ENCODE measurements around the gene RARS1. TPM values are rescaled to one million over a fixed set of nuclear protein-coding genes. Genes with fewer than 3 reads are reported as not detected.

The RARS1 gene
- total RNA-seq, result 70.2 TPM

DNA sequence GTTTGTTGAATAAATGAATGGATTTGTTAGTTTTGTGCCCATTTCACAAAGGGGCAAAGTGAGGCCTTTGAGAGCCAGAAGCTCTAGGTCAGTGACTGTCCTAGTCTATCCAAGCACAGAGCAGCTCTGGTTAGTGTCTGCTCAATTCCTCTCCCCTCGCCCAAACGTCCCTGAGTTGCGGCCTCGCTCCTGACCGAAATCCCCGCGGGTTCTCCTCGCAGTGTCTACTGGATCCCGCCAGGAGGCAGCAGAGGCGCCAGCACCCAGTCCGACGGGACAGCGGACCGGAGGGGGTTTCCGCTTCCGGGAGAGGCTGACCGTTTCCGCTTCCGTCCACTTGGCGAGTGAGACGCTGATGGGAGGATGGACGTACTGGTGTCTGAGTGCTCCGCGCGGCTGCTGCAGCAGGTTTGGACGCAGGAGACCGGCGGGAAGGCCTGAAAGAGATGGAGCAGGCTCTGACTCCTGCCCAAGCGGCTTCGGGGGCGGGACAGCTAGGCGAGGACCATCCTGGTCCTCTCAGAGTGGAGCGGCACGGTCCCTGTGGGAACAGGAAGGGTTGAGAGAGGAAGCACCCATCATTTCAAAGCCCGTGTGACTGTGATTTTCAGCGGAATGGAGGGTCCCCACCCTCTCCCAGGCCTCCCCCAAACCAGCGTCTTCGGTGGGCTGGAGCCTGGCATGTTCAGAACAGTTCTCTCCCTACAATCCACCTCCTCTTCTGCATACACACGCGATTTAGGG is at the start of gene RARS1:
Gene RARS1, plus strand, starts transcription at position 336 of the 744 bp plus-strand sequence. Its CDS starts 28 bp downstream, at position 364.
- intact Hi-C loops (cut with DNase I), result no loop called here
- DNase-seq (ENCODE audit: low spot score) (peak; percentile 96), ATAC-seq (peak; percentile 100)

DNA sequence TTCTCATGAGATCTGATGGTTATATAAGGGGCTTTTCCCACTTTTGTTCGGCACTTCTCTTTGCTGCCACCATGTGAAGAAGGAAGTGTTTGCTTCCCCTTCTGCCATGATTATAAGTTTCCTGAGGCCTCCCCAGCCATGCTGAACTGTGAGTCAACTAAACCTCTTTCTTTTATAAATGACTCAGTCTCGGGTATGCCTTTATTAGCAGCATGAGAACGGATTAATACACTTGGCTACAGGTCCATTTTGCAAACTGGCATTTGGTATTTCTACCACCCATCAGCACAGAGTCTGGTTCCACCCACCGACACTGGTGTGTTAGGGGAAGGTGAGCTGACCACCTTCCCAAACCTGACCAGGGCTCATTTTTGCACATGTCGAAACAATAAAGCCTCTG is 47.9 kb upstream of the RARS1 start:
- ATAC-seq, result no peak

DNA sequence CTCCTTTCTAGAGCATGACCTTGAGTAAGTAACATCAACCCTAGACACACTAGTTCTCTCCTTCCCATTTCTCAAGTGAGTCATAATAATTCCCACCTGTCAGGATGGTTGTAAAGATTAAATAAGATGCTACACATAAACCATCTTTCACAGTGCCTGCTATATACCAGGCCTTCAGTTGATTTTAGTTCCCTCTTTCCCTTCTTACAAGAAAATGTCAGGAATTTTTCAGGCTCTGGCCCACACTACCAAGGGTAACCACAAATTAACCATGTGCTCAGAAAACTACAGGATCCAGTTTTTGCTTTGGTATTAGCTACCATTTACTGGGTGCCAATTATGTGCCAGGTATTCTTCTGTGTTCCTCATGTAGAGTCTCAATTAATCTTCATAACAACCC is 42.7 kb upstream of the RARS1 start:
- DNase-seq (ENCODE audit: low spot score) (no peak), ATAC-seq (no peak)
- intact Hi-C loops (cut with DNase I), result no loop called here

More for the DNA sequence above, 47.9 kb upstream of the RARS1 start:
- intact Hi-C loops (cut with DNase I), result no loop called here
- DNase-seq (ENCODE audit: low spot score), result no peak

DNA sequence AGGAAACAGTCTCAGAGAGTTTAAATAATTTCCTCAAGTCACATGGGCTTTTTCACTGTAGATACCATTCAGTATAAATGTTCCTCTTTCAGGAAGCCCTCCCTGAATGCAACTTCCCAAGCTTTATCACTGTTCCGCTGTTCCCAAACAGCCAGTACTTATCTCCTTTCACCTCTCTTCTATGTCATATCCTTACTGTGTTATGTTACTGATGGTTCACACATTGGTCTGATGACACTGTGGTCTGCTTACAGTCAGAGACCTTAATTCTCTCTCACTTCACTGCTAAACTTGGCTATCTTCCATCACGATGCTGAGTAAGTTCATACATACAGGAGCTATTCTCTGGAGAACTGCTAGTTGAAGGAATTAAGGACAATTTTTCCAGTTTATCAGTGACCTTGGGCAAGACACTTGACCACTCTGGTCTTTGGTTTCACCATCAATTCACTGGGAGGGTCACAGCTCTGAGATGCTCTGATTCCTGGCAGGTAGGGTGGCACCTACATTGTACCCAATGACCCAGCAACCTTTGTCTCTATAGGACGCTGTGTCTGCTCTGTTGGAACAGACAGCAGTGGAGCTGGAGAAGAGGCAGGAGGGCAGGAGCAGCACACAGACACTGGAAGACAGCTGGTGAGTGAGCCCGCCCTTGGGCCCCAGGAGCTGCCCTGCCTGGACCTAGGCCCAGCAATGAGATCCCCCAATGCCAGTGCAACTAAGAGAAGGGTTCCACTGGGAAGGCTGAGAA is 42.1 kb upstream of the RARS1 start:
- intact Hi-C loops (cut with DNase I), result no loop called here
- ATAC-seq (no peak), DNase-seq (ENCODE audit: low spot score) (no peak)

DNA sequence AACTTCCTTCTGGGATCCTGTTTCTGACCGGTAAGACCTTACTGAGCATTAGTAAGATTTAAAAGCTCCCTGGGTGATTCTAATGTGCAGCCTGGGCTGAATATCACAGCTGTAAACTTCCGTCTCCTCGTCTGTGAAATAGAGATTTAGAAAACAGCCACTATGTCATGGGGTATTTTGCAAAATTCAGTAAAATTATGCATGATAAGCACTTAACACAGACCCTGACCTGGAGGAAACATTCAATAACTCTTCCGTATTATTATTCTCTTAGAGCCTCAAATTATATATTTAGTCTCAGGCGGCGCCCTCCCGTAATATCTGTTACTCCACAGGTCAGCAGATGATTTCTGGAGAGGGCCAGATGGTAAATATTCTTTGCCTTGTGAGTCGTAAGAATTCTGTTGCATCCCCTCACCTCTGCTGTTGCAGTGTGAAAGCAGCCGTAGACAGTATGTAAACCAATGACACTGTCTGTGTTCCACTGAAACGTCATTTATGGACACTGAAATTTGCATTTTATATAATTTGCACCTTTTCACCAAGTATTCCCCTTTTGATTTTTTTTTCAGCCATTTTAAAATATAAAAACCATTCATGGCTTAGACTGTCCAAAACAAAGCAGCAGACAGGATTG is 39.2 kb upstream of the RARS1 start:
- DNase-seq (ENCODE audit: low spot score) (no peak), ATAC-seq (no peak)
- intact Hi-C loops (cut with DNase I), result no loop called here

DNA sequence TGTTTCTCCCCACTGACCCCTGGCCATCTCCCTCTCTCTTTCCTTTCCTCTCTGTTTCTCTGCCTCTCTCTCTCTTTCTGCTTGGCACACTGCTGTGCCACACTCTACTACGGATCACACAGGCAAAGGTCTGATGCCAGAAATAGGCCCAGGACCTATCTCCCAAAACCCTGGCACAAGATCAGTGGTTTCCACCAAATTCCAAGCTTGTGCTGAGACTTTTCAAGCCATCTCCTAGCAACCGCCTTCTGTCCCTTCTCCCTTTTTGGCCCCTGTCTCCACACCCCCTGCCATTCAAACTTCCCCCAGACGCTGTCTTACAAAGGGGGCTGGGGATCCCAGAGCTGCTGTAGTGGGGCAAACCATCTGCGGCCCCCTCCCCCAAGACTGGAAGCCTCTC is 38.5 kb upstream of the RARS1 start:
- ATAC-seq (no peak), DNase-seq (ENCODE audit: low spot score) (no peak)
- intact Hi-C loops (cut with DNase I), result no loop called here

DNA sequence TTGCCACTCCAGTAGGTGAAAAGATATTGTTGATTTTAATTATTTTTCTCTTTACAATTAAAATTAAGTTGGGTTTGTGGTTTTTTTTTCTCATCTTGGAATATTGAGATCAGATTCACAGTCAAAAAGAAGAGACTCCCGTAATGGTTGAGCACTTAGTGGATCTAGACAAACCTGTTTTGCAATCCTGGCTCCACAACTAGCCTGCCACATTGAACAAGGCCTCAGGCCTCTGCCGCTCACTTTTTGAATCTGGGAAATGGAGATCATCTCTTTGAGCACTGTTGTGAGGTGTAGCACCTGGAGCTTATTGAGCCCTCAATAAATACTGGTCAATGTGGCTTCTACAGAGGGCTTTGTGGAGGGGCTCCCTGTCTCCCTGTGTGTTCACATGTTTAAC is 37.1 kb upstream of the RARS1 start:
- ATAC-seq (no peak), DNase-seq (ENCODE audit: low spot score) (no peak)
- intact Hi-C loops (cut with DNase I), result no loop called here

DNA sequence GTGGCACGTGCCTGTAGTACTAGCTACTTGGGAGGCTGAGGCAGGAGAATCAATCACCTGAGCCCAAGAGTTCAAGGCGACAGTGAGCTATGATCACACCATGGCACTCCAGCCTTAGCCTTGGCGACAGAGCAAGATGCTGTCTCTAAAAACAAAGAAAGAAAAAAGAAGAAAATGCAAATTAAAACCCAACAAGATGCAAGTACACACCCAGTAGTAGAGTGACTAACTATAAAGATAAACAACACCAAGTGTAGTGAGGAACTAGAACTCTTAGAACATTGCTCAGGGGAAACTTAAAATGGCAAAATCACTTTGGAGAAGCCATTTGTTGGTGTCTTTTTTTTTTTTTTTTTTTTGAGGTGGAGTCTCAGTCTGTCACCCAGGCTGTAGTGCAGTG is 34.7 kb upstream of the RARS1 start:
- ATAC-seq (no peak), DNase-seq (ENCODE audit: low spot score) (no peak)
- intact Hi-C loops (cut with DNase I), result no loop called here

DNA sequence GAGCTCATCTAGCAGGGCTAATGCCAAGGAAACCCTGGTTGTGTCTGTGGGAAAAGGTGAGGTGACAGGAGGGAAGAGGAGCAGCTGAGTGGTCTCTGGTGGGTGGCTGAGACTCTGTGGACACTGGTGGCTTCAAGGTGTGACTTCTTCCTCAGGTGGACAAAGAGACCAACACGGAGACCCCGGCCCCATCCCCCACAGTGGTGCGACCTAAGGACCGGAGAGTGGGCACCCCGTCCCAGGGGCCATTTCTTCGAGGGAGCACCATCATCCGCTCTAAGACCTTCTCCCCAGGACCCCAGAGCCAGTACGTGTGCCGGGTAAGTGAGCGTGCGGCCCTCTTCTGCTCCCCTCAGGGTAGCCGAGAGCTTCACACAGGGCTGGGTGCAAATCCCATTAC is 31.1 kb upstream of the RARS1 start:
- DNase-seq (ENCODE audit: low spot score) (no peak), ATAC-seq (no peak)
- intact Hi-C loops (cut with DNase I), result no loop called here

DNA sequence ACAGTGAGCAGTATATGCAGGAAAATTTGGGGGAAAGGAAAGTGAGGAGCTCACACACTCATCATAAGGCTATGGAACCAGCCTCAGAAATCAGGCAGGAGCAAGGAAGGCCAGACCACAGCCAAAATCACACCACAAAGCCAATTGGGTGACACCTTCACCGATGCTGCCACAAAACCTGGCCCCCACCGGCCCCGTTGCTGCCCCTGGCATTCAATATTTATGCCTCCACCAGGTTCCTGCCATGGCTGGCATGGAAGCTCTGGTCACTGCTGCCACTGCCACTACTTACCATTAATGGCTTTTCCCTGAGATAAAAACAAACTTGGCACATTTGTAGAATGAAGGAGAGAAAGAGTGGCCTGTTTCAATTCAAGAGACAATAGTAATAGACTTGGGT is 28.7 kb upstream of the RARS1 start:
- intact Hi-C loops (cut with DNase I), result no loop called here
- ATAC-seq, result no peak

DNA sequence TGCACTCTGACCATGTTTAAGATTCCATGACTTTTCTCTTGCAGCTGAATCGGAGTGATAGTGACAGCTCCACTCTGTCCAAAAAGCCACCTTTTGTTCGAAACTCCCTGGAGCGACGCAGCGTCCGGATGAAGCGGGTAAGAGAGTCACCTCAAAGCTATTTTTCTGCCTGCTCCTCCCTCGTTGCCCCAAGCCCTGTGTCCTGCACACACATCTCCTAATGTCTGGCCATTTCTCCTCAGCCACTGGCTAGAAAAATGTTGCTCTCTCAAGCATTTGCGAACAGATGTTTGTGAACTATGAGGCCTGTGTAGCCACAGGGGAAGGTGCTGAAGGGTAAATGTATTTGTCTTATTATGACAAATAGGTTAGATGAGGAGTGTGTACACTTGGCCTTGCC is 25.7 kb upstream of the RARS1 start:
- no peak for ATAC-seq
- intact Hi-C loops (cut with DNase I), result no loop called here

More for the DNA sequence above, 28.7 kb upstream of the RARS1 start:
- DNase-seq (ENCODE audit: low spot score), result no peak

DNA sequence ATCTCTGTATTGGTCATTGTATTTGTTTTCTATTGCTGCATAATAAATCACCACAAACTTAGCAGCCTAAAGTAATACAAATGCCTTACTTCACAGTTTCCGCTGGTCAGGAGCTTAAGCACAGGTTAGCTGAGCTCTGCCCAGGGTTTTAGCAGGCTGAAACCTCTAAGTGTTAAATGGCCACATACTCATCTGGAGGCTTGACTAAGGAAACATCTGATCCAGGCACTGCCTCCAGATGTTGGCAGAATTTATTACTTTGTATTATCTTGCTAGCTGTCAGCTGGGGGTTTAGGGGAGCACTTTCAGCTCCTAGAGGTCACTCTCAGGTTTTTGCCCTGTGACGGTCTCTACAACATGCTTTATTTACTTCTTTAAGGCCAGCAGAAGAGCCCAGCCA is 23.2 kb upstream of the RARS1 start:
- intact Hi-C loops (cut with DNase I), result no loop called here
- ATAC-seq (no peak), DNase-seq (ENCODE audit: low spot score) (no peak)

More for the DNA sequence above, 25.7 kb upstream of the RARS1 start:
- DNase-seq (ENCODE audit: low spot score), result no peak

DNA sequence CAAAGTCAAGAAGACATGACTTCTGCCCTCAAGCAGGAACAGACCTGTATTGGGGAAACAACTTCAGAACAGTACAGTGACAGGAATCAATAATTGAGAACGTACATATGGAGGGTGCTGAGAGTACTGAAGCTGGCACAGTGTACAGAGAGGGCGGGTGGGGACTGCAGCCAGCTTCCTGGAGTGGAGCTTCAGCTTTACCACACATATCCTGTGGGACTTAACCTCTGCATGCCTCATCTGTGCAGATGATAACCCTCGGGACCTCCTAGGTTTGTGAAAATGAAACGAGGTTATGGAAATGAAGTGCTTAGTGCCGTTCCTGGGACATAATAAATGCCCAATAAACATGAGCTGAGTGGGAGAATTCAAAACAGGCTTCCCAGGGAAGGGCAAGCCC is 22.1 kb upstream of the RARS1 start:
- ATAC-seq (no peak), DNase-seq (ENCODE audit: low spot score) (no peak)
- intact Hi-C loops (cut with DNase I), result no loop called here

DNA sequence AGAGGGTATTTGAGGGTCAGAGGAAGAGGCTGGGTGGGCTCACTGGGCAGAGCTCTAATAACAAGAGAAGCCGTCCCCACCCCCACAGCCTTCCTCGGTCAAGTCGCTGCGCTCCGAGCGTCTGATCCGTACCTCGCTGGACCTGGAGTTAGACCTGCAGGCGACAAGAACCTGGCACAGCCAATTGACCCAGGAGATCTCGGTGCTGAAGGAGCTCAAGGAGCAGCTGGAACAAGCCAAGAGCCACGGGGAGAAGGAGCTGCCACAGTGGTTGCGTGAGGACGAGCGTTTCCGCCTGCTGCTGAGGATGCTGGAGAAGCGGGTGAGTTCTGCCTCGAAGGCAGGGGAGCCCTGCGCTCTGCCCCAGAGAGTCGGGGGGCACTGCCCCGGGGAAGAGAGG is 21.6 kb upstream of the RARS1 start:
- intact Hi-C loops (cut with DNase I), result loop anchor here (5.0 kb wide), 1 partner anchor 768 kb away; no protein-coding TSS in a partner anchor

DNA sequence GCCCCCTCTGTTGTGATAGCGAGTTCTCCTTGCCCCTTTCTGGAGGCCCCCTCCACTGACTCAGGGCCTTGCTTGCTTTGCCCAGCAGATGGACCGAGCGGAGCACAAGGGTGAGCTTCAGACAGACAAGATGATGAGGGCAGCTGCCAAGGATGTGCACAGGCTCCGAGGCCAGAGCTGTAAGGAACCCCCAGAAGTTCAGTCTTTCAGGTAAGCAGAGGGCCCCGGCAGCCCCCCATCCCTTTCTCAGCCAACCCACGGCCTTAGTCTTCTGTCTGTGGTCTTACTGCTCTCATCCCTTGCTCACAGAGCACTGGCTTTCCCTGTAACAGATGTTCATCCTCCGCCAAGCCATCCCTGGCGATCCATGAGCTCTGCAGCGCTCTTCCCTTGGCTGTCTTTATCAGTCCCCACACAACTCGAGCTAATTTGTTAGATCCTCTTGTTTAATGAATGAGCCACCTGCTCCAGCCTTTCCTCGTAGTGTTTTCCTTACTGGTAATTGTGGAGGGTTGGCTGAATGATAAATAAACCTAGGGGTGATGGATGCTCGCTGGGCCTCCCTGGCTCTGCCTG is 18.4 kb upstream of the RARS1 start:
- intact Hi-C loops (cut with DNase I), result loop anchor here (5.0 kb wide), 1 partner anchor 764 kb away; no protein-coding TSS in a partner anchor
- no peak for DNase-seq (ENCODE audit: low spot score)
- no peak for ATAC-seq

More for the DNA sequence above, 21.6 kb upstream of the RARS1 start:
- DNase-seq (ENCODE audit: low spot score), result no peak
- ATAC-seq, result no peak

DNA sequence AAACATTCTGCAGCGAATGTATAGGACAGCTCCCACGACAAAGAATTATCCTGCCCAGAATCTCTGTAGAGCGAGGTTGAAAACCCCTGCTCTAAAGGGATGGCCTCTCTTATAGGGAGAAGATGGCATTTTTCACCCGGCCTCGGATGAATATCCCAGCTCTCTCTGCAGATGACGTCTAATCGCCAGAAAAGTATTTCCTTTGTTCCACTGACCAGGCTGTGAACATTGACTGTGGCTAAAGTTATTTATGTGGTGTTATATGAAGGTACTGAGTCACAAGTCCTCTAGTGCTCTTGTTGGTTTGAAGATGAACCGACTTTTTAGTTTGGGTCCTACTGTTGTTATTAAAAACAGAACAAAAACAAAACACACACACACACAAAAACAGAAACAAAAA is 17.4 kb upstream of the RARS1 start:
- ATAC-seq, result no peak
- no peak for DNase-seq (ENCODE audit: low spot score)
- intact Hi-C loops (cut with DNase I), result loop anchor here (5.0 kb wide), 1 partner anchor 763 kb away; no protein-coding TSS in a partner anchor

DNA sequence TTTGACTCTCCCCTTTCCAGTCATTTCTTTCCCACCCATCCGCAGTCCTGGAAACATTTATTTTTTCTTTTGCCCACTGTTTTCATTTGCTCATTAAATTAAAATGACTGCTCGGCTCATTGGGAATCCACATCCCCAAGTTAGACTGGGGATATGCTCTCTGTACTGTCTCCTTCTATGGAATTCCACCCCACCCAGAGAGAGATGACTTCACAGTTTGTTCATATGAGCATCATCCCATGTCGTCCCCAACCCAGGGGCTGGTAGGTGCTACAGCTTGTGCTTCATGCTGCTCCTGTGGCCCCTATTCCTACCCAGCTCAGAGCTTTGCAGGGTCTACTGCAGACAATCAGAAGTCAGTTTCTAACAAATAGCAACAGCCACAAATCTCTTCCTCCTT is 16.5 kb upstream of the RARS1 start:
- no peak for DNase-seq (ENCODE audit: low spot score)
- intact Hi-C loops (cut with DNase I), result loop anchor here (5.0 kb wide), 1 partner anchor 762 kb away; no protein-coding TSS in a partner anchor
- no peak for ATAC-seq

DNA sequence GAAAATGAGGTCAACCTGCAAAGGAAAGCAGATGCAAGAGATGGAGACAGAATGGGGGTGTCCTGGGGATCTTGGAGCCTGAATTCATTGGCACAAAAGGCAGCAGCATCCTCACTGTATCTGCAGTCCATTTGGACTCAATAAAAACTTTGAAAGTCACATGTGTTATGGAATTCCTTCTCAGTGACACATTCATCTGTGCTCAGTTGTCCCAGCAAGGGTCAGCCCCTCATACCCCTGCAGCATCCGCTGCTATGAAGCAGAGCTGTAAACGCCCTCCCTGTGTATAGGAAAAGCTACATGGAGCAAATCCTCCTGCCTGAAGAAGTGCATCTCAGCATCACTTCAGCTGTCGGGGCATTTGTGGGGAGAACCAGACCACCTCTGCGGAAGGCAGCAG is 14.5 kb upstream of the RARS1 start:
- intact Hi-C loops (cut with DNase I), result no loop called here
- DNase-seq (ENCODE audit: low spot score) (no peak), ATAC-seq (no peak)

DNA sequence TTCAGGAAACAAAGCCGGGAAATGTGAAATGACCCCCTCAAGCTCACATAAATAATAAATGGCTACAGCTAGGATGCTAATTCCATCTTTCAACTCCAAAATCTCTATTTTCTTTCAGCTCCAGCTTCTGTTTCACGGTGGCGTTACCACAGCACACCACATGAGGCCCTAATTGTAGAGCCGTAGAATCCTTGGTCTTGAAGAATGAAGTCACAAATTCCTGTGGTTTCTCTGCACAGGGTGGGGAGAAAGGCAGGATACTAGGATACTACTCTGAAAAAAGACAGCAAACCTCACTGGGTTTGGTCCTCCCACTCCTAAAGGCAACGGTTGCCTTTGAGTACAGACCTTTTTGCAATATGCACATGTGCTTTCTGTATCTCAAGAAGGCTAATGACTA is 13.9 kb upstream of the RARS1 start:
- ATAC-seq, result peak; percentile 97
- intact Hi-C loops (cut with DNase I), result no loop called here
- DNase-seq (ENCODE audit: low spot score), result no peak

DNA sequence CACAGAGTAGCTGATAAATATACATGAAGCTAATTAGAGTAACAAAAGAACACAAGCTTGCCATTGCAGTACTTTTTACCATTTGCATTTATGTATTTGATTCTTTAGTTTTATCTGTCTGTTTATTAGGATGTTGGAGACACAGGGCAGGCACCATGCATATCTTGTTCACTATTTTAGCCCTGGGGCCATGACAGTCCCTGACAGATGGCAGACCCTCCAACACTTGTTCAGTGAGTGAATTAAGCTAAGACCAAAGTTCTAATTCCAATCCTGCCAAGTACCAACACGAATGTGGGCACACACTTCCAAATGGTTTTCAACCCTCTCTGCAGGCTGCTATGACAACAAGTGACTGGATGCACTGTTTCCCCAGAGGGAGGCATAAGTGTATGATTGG is 12.0 kb upstream of the RARS1 start:
- ATAC-seq (no peak), DNase-seq (ENCODE audit: low spot score) (no peak)
- intact Hi-C loops (cut with DNase I), result no loop called here

All from sciatic nerve (tissue), 2 donors.